IMR-90 (cell line): Measurements from ENCODE around the gene CCDC18. TPM values are rescaled to one million over a fixed set of nuclear protein-coding genes. Genes with fewer than 3 reads are reported as not detected.

Experiments used
- ATAC-seq: fragments of 200-7000 bp; cut with Tn5 transposase; 2 replicates; pipeline ENCODE4 v1.9.1; 2020; ENCODE audit warnings: low read depth, mild to moderate bottlenecking, moderate library complexity
- BruUV-seq: library from RNA; stranded (reverse); fragments of 400-500 nt; replicated peaks from 2 replicates; lab custom pipeline; 2021; lab: Mats Ljungman, UMichigan
- CTCF ChIA-PET: fragments of 300-600 bp; formaldehyde crosslinking; extraction: SDS; loops from one replicate; lab custom pipeline; 2021; ENCODE audit warnings: antibody characterized with exemption; lab: Yijun Ruan, JAX
- POLR2A ChIA-PET: fragments of 300-600 bp; sonication (Branson Sonifier 250); formaldehyde crosslinking; loops from one replicate; lab custom pipeline; 2022; ENCODE audit warnings: antibody characterized with exemption; ENCODE audit not compliant: unreplicated experiment; lab: Charles Lee
- DNase-seq: peaks from one replicate; pipeline ENCODE4 v3.0.0; 2013
- H2AFZ ChIP-seq: replicated peaks from 2 replicates; pipeline ENCODE3; 2013; ENCODE audit warnings: low read length, mild to moderate bottlenecking; ENCODE audit not compliant: poor library complexity
- H2AK5ac ChIP-seq: 2 replicates; pipeline ENCODE4 v1.6.1; 2013; ENCODE audit warnings: low read depth, low read length, inconsistent platforms
- H2AK9ac ChIP-seq: replicated peaks from 2 replicates; pipeline ENCODE3; 2013; ENCODE audit warnings: mild to moderate bottlenecking, low read depth, low read length, moderate library complexity; ENCODE audit not compliant: poor library complexity
- H2BK120ac ChIP-seq: 2 replicates; pipeline ENCODE4 v1.6.1; 2013; ENCODE audit warnings: low read depth, low read length, inconsistent platforms
- H2BK15ac ChIP-seq: 3 replicates; pipeline ENCODE4 v1.6.1; 2013; ENCODE audit warnings: low read depth, low read length, inconsistent platforms
- H2BK20ac ChIP-seq: 2 replicates; pipeline ENCODE4 v1.6.1; 2013; ENCODE audit warnings: low read depth, mild to moderate bottlenecking, inconsistent platforms, low read length, moderate library complexity
- H2BK5ac ChIP-seq: 2 replicates; pipeline ENCODE4 v1.6.1; 2013; ENCODE audit warnings: mild to moderate bottlenecking, low read depth, low read length, inconsistent platforms; ENCODE audit not compliant: poor library complexity, severe bottlenecking
- H3K14ac ChIP-seq: replicated peaks from 2 replicates; pipeline ENCODE4 v1.6.1; 2013; ENCODE audit warnings: low read depth, low read length, inconsistent platforms
- H3K18ac ChIP-seq: 2 replicates; pipeline ENCODE4 v1.6.1; 2013; ENCODE audit warnings: low read depth, low read length, control low read depth
- H3K23ac ChIP-seq: 2 replicates; pipeline ENCODE4 v1.6.1; 2013; ENCODE audit warnings: low read depth, low read length, inconsistent platforms
- H3K27ac ChIP-seq: 2 replicates; pipeline ENCODE4 v1.5.1; 2013; ENCODE audit warnings: mild to moderate bottlenecking, control low read depth, low read length; ENCODE audit not compliant: insufficient read depth
- H3K27me3 ChIP-seq: 2 replicates; pipeline ENCODE4 v1.6.1; 2013; ENCODE audit warnings: low read length; ENCODE audit not compliant: control insufficient read depth, insufficient read depth
- H3K36me3 ChIP-seq: 2 replicates; pipeline ENCODE4 v1.6.1; 2013; ENCODE audit warnings: low read length, mixed read lengths; ENCODE audit not compliant: control insufficient read depth, insufficient read depth
- H3K4ac ChIP-seq: 2 replicates; pipeline ENCODE4 v1.6.1; 2013; ENCODE audit warnings: low read depth, low read length, inconsistent platforms
- H3K4me1 ChIP-seq: 2 replicates; pipeline ENCODE4 v1.6.1; 2013; ENCODE audit warnings: low read length, mixed read lengths; ENCODE audit not compliant: control insufficient read depth, insufficient read depth
- H3K4me2 ChIP-seq: 2 replicates; pipeline ENCODE4 v1.6.1; 2013; ENCODE audit warnings: low read depth, mild to moderate bottlenecking, control low read depth, low read length, moderate library complexity
- H3K4me3 ChIP-seq: 2 replicates; pipeline ENCODE4 v1.5.1; 2013; ENCODE audit warnings: low read depth, mild to moderate bottlenecking, control low read depth, low read length, moderate library complexity; ENCODE audit not compliant: insufficient read depth
- H3K56ac ChIP-seq: 2 replicates; pipeline ENCODE4 v1.6.1; 2013; ENCODE audit warnings: low read length, inconsistent platforms; ENCODE audit not compliant: insufficient read depth; ENCODE audit errors: extremely low read depth
- H3K79me1 ChIP-seq, 2 experiments: 2 replicates each; pipeline ENCODE4 v1.6.1; 2013; ENCODE audit warnings: low read length in 2 of 2, inconsistent platforms in 1 of 2, low read depth in 1 of 2
- H3K9ac ChIP-seq: 2 replicates; pipeline ENCODE4 v1.6.1; 2013; ENCODE audit warnings: low read depth, low read length, control low read depth
- H3K9me1 ChIP-seq: 2 replicates; pipeline ENCODE4 v1.6.1; 2013; ENCODE audit warnings: low read length, inconsistent platforms; ENCODE audit not compliant: insufficient read depth
- H3K9me3 ChIP-seq: 2 replicates; pipeline ENCODE4 v1.6.1; 2013; ENCODE audit warnings: low read length; ENCODE audit not compliant: control insufficient read depth, insufficient read depth
- H4K20me1 ChIP-seq: 2 replicates; pipeline ENCODE4 v1.6.1; 2013; ENCODE audit warnings: low read length, inconsistent platforms; ENCODE audit not compliant: insufficient read depth
- H4K5ac ChIP-seq: 2 replicates; pipeline ENCODE4 v1.6.1; 2013; ENCODE audit warnings: mild to moderate bottlenecking, low read depth, low read length, control low read depth
- H4K8ac ChIP-seq, 2 experiments: 2 replicates each; pipeline ENCODE4 v1.6.1; 2013; ENCODE audit warnings: low read depth in 2 of 2, low read length in 2 of 2, control low read depth in 1 of 2, inconsistent platforms in 1 of 2
- H4K91ac ChIP-seq: 2 replicates; pipeline ENCODE4 v1.6.1; 2013; ENCODE audit warnings: low read depth, low read length, inconsistent platforms; ENCODE audit not compliant: insufficient read depth
- CEBPB ChIP-seq: IDR thresholded peaks from 2 replicates; pipeline ENCODE4 v1.6.1; 2012; ENCODE audit warnings: low read depth, low read length, improper control_type of control experiment
- CHD1 ChIP-seq: IDR thresholded peaks from 2 replicates; pipeline ENCODE4 v1.6.1; 2012; ENCODE audit warnings: low read depth, low read length, improper control_type of control experiment
- CTCF ChIP-seq: conservative IDR thresholded peaks from 2 replicates; pipeline ENCODE4 v1.5.1; 2012; ENCODE audit warnings: mild to moderate bottlenecking, low read depth, low read length, improper control_type of control experiment
- FOS ChIP-seq: fragments of 150-350 bp; IDR thresholded peaks from 2 replicates; pipeline ENCODE4 v1.6.1; 2016; ENCODE audit warnings: low read depth, low read length
- MAFK ChIP-seq: IDR thresholded peaks from 2 replicates; pipeline ENCODE4 v1.6.1; 2012; ENCODE audit warnings: low read depth, low read length, improper control_type of control experiment
- NFE2L2 ChIP-seq: fragments of 150-350 bp; IDR thresholded peaks from 2 replicates; pipeline ENCODE4 v1.6.1; 2016; ENCODE audit warnings: low read depth, mild to moderate bottlenecking, low read length
- RAD21 ChIP-seq: IDR thresholded peaks from 2 replicates; pipeline ENCODE4 v1.6.1; 2012; ENCODE audit warnings: low read length, improper control_type of control experiment
- RCOR1 ChIP-seq: IDR thresholded peaks from 2 replicates; pipeline ENCODE4 v1.6.1; 2012; ENCODE audit warnings: mild to moderate bottlenecking, low read length, improper control_type of control experiment; ENCODE audit not compliant: insufficient replicate concordance
- RFX5 ChIP-seq: IDR thresholded peaks from 2 replicates; pipeline ENCODE4 v1.8.0; 2012; ENCODE audit warnings: low read depth, mild to moderate bottlenecking, low read length, moderate library complexity
- SMC3 ChIP-seq: fragments of 150-350 bp; IDR thresholded peaks from 2 replicates; pipeline ENCODE4 v1.6.1; 2016; ENCODE audit warnings: low read depth, mild to moderate bottlenecking, antibody characterized with exemption, low read length, moderate library complexity
- USF2 ChIP-seq: fragments of 150-350 bp; IDR thresholded peaks from 2 replicates; pipeline ENCODE4 v1.6.1; 2017; ENCODE audit warnings: mild to moderate bottlenecking, antibody characterized with exemption, low read length, low read depth
- WGBS, 2 experiments: methylation state at CpG; one replicate each; pipeline versions ENCODE4 v1.1.5 to v1.1.7; 2013; ENCODE audit warnings: missing lambda C conversion rate in 2 of 2; ENCODE audit not compliant: insufficient read length in 1 of 2; ENCODE audit errors: extremely low coverage in 2 of 2; 5-methylcytosine and 5-hydroxymethylcytosine counted together
- dilution Hi-C: fragments of 300-500 bp; cut with HindIII; formaldehyde crosslinking; loops from one replicate; pipeline ENCODE4 v1.14.3; 2018; ENCODE audit warnings: low sequenced_read_pairs; ENCODE audit not compliant: unreplicated experiment
- in situ Hi-C: fragments of 300-500 bp; cut with MboI; formaldehyde crosslinking; loops from 3 replicates; pipeline ENCODE4 v1.14.3; 2019; ENCODE audit warnings: low sequenced_read_pairs, inconsistent platforms, mixed read lengths
- intact Hi-C: fragments of 100-400 bp; cut with micrococcal nuclease; formaldehyde crosslinking; loops from 2 replicates; pipeline ENCODE4 v1.10.0; 2022
- polyA plus RNA-seq, 3 experiments: library from polyadenylated mRNA; depleted of rRNA; stranded (reverse); fragments of >200 nt; gene quantifications; 2 replicates each; pipeline ENCODE4 v1.2.3, GENCODE V29; 2012; ENCODE audit warnings: low replicate concordance in 1 of 3
- total RNA-seq: library from RNA; depleted of rRNA; stranded (reverse); fragments of >200 nt; gene quantifications from 2 replicates; pipeline ENCODE4 v1.2.3, GENCODE V29; 2012
- TF ChIP-seq, protein P1 (sequence below): fragments of 150-350 bp; IDR thresholded peaks from 2 replicates; pipeline ENCODE4 v1.6.1; 2016; ENCODE audit warnings: low read depth, mild to moderate bottlenecking, low read length, moderate library complexity, borderline replicate concordance

The CCDC18 gene
- total and polyA plus RNA-seq, 2 of the 4 experiments (the other 2 are of a cell fraction), result 5.5 to 7.3 TPM

DNA sequence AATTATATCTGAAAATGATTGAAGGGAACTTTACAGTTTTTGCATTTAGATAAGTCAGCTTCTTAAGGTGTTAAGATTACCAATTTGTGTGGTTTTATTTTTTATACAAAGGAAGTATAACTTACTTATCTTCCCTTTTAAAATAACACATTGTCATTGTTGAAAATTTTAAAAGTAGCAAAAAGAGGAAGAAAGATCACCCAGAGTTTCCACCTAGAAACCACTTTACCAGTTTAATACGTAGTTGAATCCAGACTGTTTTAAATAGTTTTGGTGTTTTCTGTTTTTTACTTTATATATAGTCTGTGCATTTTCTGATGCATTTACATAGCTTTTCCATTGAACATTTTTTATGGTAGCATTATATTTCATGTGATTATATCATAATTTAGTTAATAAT, 6.1 kb downstream of the CCDC18 start:
- no peak overlapping the region for H2AK5ac ChIP-seq
- no peak overlapping the region for H3K18ac ChIP-seq
- no peaks in the 10 kb centered on the region for H3K27me3 ChIP-seq
- dilution Hi-C loops (no loop called here), intact Hi-C loops (no loop called here), in situ Hi-C loops (no loop called here)
- H2AFZ ChIP-seq, result no peak overlapping the region
- no peak overlapping the region for H2AK9ac ChIP-seq
- no CpG with 5 or more reads among the region's 1 CpG for WGBS, 2 experiments
- H3K23ac ChIP-seq, result no peak overlapping the region
- ChIA-PET CTCF (no interaction called here), POLR2A (no interaction called here)
- no peak for TF ChIP-seq CEBPB
- no peak for TF ChIP-seq RAD21
- TF ChIP-seq CTCF, result no peak
- TF ChIP-seq CHD1, result no peak
- TF ChIP-seq, protein P1, sequence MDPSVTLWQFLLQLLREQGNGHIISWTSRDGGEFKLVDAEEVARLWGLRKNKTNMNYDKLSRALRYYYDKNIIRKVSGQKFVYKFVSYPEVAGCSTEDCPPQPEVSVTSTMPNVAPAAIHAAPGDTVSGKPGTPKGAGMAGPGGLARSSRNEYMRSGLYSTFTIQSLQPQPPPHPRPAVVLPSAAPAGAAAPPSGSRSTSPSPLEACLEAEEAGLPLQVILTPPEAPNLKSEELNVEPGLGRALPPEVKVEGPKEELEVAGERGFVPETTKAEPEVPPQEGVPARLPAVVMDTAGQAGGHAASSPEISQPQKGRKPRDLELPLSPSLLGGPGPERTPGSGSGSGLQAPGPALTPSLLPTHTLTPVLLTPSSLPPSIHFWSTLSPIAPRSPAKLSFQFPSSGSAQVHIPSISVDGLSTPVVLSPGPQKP, result no peak
- no peak for TF ChIP-seq SMC3
- TF ChIP-seq MAFK, result no peak
- no peak for TF ChIP-seq USF2
- no peak for TF ChIP-seq FOS
- TF ChIP-seq RFX5, result no peak
- TF ChIP-seq NFE2L2, result no peak
- TF ChIP-seq RCOR1, result no peak
- BruUV-seq, result no TSS peak
- no peak overlapping the region for H2BK120ac ChIP-seq
- H3K79me1 ChIP-seq, result peaks cover 9 to 13% of the 10 kb centered on the region in 2 experiments; a peak in 3 of 4 replicates
- no peak overlapping the region for H4K91ac ChIP-seq
- H3K9ac ChIP-seq, result no peak overlapping the region
- no peak overlapping the region for H3K56ac ChIP-seq
- no peak overlapping the region for H3K4ac ChIP-seq
- H3K9me3 ChIP-seq, result no peaks in the 10 kb centered on the region
- H3K4me2 ChIP-seq, result no peak overlapping the region
- no peak overlapping the region for H3K14ac ChIP-seq
- ATAC-seq (no peak), DNase-seq (no peak)
- H3K27ac ChIP-seq, result no peak overlapping the region
- no peak overlapping the region for H4K5ac ChIP-seq
- no peak overlapping the region for H2BK15ac ChIP-seq
- H3K9me1 ChIP-seq, result no peaks in the 10 kb centered on the region
- no peak overlapping the region for H2BK20ac ChIP-seq
- no peak overlapping the region for H2BK5ac ChIP-seq
- H4K20me1 ChIP-seq, result no peaks in the 10 kb centered on the region
- H3K36me3 ChIP-seq, result peaks cover 1% of the 10 kb centered on the region; the same call in 1 of the 2 replicates
- H3K4me1 ChIP-seq, result no peaks in the 10 kb centered on the region
- no peak overlapping the region for H4K8ac ChIP-seq
- H3K4me3 ChIP-seq, result no peak overlapping the region
